DMS79 treated with DMSO at 0.1 percent for 48 hours (cell line): ENCODE measurements around the gene OSCAR.
"Not testable (repeated sequence)": the region's sequence is repeated elsewhere in the genome, so short reads cannot be mapped to it uniquely, and the experiment has no call there.

Source experiments
- DNase-seq: peaks from one replicate; lab custom pipeline; 2025; lab: John Stamatoyannopoulos, UW

OSCAR gene

DNA sequence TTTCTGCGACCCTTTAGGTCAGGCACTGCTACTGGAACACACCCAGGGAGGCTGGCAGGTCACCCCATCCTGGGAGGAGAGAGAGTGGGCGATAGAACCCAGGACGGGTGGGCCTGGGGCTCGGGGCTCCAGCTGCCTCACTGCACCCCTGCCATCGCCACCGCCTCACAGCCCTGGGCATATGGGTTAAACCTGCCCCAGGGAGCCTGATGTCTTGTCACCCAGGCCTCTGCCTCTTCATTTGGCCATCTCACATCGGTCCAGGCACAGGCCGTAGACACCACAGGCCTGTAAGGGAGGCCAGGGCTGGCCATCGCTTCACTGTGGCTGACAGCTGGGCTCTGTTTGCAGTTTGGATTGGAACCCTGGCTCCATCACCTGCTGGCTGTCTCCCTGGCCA is 25.1 kb upstream of the OSCAR start:
- no peak for DNase-seq

DNA sequence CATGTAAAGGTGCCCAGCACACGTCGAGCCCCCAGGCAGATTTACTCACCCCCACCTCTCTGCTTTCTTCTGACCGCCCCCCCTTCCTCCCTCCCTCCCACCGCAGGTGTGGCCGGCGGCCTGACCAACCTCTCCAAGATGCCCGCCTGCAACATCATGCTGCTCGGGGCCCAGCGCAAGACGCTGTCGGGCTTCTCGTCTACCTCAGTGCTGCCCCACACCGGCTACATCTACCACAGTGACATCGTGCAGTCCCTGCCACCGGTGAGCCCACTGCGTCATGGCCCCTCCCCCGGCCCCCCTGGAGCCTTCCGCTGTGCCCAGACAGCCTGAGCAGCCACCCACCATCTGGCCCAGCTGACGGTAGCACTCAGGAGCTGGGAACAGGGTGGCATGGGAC is 23.8 kb upstream of the OSCAR start:
- no peak for DNase-seq

DNA sequence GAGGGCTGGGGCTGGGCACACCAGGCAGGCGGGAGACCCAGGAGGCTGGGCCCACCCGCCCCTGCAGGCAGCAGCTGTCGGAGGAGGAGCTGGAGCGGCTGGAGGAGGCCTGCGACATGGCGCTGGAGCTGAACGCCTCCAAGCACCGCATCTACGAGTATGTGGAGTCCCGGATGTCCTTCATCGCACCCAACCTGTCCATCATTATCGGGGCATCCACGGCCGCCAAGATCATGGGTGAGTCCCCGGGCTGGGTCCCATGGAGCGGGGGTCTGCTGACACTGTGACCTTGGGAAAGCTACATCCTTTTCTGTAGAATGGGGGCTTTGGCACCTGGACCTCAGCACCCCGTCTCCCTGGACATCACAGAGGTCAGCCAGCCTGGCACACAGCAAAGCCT is 23.1 kb upstream of the OSCAR start:
- no peak for DNase-seq

DNA sequence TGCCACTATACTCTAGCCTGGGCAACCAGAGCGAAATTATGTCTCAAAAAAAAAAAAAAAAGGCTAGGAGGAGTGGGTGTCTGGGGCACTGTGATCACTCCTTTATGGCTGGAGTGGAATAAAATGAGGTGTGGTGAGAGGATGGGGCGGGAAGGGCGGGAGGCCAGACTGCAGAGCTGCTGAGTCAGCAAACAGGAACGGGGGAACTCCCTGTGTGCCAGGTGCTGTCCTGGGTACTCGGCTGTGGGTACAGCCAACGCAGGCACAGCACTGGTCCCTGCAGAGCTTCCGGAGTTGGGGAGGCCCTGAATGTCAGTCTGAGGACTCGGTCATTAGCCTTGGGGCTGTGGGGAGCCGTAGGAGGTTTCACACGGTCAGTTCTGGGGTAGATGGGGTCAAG is 20.7 kb upstream of the OSCAR start:
- DNase-seq, result no peak

DNA sequence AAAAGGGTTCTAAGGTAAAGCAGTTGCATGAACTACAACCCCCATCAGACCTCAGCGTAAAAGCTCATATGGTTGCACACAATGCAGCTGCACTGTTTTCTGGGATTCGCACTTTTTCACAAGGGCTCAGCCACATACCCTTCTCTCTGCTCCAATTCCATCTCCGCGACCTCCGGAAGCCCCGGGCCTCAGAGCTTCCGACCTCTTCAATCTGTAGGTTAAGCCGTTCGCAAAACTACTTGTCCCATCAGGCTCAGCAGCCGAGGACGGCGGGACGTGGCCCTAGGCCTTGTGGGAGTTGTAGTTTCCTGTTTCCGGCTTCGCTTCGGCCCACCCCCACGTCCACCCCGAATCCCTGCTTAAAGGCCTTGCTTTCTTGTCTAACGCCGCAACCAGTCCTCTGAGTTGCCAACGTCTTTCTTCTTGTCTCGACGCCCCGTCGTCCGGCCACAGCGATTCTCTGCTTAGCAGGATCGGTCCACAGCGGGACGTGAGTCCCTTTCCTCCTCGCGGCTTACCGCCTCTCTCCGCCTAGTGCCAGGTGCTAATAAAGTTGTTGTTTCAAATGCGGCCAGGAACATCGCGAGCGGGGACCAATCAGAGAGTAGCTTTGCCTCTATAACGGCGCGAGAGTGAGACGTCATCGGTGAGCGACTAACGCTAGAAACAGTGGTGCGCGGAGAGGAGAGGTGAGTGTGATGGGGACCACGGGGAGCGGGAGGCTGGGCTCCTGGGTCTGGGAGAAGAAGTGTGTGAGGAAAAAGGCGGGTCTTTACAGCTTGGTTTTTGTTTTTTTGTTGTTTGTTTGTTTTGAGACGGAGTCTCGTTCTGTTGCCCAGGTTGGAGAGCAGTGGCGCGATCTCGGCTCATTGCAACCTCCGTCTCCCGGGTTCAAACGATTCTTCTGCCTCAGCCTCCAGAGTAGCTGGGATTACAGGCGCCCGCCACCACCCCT is 14.8 kb upstream of the OSCAR start, which contains the start of the genes PRPF31 and TFPT:
Gene PRPF31 (plus strand): TSS at position 646 of the 955 bp plus-strand sequence. CDS start 2,525 bp downstream, outside the sequence.
Gene TFPT (minus strand): TSS at position 549 of the 955 bp plus-strand sequence. CDS start 388 bp downstream, at position 161.
- DNase-seq, result peak; percentile 96

DNA sequence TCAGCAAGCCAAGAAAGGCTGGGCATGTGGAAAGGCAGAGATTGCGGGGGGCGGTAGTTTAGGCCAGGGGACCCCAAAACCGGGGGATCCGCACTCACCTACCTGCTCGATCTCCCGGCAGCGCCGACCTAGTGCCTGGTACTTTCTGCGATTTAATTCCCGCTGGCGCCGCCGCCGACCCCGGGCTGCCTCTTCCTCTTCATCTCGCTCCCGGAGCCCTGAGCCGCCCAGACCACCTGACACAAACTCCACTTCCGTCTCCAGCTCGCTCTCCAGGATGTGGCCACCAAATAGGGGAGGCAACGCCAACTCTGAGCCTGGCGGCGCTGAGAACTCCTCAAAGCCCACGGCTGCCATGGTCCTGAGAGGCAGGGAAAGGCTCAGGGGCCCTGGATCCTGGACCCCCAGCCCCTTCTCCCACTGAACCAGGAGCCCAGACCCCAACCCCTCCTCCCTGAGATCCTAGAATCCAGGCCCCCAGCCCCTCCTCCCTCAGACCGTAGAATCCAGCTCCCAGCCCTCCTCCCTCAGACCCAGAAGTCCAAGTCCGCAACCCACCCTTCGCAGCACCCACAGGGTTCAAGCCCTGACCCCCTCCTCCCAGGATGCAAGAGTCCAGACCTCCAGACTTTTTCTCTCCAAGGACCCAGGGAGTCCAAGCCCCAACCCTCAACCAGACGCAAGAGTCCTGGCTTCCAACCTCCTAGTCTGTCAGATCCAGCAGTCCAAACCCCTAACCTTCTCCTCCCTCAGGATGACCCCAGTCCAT is 13.9 kb upstream of the OSCAR start:
- DNase-seq, result peak; percentile 10

DNA sequence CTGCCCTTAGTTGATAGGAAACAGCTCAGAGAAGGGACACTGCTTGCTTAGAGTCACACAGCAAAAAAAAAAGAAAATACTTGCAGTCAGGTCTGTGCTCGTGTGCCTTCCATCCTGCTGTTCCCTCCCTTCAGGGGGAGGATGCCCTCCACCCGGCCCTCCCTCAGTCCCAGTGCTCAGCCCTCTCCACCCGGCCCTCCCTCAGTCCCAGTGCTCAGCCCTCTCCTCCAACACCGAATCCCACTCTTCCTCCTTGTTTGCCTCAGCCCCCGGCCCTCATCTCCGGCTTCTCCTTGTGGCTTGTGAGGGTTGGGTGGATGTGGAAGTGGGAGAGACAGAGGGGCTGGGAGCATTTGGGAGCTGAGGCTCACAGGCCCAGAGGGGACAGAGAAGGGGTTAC is 9.0 kb upstream of the OSCAR start:
- no peak for DNase-seq

DNA sequence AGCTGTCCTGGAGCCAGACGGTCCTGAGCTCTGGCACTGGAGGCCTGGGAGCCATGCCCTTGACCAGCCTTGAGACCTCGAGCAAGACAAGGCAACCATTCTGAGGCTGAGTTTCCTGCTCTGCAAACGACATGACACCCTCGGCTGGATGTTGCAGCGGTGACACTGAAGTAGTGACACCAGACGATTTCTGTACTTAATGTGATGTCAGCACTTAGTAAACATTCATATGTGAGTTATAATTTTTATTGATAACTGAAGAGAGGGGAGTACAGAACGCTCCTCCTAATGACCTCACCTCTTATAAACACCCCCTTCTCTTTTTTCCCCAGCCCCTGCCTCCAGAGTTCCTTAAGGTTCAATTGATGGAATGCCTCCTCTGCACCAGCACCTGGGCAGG is 7.9 kb upstream of the OSCAR start:
- no peak for DNase-seq

DNA sequence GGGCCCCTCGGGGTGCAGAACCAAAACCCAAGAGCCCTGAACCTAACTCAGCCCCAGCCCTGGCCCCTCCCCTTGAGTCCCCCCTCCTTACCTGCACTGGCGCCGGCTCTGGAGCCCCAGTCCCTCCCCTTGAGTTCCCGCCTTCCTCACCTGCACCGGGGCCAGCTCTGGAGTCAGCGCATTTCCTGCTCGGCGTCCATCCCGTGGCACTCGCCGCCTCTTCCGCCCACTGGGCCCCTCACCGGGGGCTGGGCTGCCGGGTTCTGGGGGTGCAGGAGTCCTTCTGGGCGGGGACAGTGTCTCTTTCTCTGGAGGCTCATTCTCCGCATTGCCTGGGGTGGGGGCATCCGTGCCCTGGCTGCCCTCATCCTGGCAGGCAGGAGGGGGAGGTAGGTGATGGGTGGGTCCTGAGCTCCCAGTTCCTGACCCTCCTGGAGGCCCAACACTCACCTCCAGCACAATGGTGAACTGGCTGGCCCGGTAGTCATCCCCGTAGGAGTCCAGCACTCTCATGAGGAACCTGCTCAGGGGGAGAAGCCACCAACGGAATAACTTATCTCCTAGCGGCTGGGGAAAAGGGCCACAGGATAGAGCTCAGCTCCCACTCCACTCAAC is 7.4 kb upstream of the OSCAR start:
- no peak for DNase-seq

DNA sequence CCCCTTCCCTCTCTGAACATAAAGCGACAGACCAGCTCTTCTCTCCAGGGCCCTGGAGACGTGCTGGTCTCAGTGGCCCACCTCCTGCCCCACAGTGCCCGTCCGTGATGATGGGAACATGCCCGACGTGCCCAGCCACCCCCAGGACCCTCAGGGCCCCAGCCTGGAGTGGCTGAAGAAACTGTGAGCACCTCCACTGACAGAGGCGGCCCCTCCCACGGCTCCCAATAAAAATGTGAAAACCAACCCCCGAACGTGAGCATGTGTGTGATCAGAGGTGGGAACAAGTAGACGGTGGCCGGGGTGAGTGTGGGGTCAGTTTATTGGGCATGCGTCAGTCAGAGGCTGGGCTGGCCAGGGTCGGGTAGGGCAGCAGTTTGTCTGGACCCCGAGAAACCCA is 6.1 kb upstream of the OSCAR start:
- no peak for DNase-seq

DNA sequence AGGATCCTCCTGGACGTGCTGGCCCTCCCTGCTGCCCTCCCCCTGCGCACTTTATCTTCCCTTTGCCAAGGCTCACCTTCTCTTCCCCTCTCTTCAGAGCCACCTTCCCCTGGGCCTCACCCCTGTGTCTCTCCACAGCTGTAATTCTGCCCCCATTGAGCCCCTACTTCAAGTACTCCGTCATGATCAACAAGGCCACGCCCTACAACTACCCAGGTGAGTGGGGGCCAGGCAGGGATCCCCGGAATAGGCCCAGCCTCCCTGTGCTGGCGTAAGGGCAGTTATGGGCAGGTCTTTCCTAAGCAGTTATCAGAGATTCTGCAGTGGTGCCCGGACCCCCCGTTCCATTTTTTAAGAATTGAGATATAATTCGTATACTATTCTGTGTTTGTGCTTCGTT is 5.2 kb upstream of the OSCAR start:
- DNase-seq, result no peak

DNA sequence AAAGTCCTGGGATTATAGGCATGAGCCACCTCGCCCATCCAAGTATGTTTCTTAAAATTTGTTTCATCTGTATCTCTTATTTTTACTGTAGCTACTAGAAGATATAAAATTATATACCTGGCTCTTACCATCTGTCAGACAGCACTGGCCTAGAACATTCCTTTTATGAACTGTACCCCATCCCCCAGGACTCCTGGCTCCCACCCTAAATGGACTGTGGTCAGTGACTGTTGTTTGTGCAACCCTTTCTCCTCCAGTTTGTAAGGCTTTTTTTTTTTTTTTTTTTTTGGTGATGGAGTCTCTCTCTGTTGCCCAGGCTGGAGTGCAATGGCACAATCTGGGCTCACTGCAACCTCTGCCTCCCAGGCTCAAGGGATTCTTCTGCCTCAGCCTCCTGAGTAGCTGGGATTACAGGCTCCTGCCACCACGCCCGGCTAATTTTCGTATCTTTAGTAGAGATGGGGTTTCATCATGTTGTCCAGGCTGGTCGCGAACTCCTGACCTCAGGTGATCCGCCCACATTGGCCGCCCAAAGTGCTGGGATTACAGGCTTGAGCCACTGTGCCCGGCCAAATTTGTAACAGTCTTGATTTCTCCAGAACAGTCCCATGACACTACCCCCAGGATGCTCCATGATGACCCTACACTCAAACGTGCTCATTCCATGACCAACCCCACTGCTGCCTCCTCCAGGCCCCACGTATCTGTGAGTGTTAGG is 4.6 kb upstream of the OSCAR start:
- no peak for DNase-seq

DNA sequence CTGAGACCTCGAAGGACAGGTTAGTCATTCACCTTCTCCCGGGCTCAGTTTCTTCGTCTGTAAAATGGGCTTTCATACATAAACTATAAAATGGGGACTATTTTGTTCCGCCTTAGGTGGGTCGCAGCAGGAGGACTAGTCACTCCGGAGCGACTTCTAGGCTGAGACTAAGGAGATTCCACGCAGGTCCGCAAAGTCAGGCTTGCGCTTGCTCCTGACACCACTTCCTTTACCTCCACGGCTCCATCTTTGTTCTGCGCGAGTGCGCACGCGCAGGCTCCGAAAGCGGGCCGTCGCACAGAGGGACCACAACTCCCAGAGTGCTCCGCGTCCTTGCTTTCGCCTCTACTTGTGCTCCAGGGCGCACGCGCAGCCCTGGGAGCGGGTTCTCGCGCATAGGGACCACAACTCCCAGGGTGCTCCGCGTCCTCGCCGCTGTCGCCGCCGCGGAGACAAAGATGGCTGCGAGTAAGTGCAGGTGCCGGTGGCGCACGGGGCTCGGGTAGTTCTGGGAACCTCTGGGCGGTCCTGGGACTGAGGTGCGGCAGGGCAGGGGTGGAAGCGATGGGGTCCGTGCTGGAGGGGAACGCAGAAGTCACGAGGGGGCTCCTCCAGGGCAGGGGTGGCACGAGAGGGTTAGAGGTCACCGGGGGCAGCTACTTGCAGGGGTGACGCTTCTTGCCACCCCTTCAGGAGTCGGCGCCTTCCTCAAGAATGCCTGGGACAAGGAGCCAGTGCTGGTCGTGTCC is 2.0 kb upstream of the OSCAR start, which contains the start of gene NDUFA3:
Gene NDUFA3 (plus strand): TSS at position 435 of the 749 bp plus-strand sequence. CDS start 24 bp downstream, at position 459.
- peak; percentile 92 for DNase-seq

DNA sequence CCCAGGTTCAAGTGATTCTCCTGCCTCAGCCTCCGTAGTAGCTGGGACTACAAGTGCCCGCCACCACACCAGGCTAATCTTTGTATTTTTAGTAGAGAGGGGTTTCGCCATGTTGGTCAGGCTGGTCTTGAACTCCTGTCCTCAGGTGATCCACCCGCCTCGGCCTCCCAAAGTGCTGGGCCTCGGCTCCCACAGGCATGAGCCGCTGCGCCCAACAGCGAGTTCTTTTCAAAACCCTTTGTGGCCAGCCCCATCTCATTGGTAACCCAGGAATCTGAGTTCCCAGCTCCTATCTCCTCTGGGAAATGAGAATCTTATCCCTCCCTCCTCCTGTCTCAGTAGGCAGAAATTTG is 724 bp downstream of the OSCAR start:
- DNase-seq, result not testable (repeated sequence)

DNA sequence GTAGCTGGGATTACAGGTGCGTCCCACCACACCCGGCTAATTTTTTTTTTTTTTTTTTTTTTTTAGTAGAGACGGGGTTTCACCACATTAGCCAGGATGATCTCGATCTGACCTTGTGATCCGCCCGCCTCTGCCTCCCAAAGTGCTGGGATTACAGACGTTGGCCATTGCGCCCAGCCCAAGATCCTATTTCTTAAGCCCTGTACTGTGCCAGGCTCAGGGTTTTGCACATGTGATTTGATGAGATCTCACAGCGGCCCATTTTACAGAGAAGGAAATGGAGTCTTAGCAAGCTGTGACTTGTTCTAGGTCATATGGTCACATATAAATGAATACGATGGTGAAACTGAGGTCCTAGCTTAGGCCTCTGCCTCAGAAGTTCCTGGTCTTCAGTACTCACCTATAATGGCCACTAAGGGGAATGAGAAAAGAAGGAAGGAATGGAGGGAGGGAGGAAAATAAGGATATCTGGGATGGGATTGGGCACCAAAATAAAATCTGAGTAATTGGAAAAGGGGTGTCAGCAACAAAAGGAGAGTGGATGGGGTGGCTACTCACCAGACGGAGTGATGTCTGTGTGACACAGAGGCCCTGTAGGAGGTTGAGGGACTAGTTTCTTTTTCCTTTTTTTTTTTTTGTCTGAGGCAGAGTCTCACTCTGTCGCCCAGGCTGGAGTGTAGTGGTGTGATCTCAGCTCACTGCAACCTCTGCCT is 1.3 kb downstream of the OSCAR start:
- no peak for DNase-seq

DNA sequence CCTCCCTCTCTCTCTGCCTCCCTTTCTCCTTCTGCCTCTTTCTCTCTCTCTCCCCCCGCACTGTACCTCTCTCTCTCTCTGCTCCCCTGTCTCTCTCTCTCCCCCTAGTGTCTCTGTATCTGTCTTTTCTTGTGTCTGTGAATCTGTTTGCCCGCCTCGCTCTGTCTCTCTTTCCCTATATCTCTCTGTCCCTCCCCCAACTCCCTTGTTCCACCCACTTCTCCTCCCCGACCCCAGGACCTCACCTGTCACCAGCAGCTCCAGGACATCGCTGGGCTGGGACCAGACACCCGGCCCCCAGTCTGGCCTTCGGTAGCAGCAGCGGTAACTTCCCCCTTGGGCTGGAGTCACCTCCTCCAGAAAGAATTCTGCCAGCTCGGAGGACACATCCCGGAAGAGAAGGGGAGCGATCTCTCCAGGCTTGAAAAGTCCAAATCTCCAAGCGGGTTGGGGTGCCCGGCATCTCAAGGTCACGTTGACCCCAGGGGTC is 3.9 kb downstream of the OSCAR start:
- DNase-seq, result no peak

DNA sequence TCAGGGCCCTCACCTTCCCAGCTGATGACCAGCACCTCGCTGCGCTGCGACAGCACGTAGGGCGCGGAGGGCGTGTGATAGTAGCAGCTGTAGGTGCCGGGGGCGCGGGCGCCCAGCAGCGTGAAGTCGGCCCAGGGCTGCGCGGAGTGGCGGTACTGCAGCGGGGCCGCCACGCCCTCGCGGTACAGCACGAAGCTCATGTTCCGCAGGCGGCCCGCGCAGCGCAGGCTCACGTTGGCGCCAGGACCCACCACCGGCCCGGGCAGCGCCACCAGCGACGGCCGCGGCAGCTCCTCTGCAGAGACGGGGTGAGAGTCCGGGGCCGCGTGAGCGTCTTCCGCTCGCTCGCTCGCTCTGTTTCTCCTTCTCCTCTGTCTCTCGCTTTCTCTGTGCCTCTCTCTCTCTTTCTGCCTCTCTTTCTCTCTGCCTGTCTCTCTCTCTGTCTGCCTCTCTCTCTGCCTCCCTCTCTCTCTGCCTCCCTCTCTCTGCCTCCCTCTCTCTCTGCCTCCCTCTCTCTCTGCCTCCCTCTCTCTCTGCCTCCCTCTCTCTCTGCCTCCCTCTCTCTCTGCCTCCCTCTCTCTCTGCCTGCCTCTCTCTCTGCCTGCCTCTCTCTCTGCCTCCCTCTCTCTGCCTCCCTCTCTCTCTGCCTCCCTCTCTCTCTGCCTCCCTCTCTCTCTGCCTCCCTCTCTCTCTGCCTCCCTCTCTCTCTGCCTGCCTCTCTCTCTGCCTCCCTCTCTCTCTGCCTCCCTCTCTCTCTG is 4.6 kb downstream of the OSCAR start:
- DNase-seq, result peak; percentile 16

DNA sequence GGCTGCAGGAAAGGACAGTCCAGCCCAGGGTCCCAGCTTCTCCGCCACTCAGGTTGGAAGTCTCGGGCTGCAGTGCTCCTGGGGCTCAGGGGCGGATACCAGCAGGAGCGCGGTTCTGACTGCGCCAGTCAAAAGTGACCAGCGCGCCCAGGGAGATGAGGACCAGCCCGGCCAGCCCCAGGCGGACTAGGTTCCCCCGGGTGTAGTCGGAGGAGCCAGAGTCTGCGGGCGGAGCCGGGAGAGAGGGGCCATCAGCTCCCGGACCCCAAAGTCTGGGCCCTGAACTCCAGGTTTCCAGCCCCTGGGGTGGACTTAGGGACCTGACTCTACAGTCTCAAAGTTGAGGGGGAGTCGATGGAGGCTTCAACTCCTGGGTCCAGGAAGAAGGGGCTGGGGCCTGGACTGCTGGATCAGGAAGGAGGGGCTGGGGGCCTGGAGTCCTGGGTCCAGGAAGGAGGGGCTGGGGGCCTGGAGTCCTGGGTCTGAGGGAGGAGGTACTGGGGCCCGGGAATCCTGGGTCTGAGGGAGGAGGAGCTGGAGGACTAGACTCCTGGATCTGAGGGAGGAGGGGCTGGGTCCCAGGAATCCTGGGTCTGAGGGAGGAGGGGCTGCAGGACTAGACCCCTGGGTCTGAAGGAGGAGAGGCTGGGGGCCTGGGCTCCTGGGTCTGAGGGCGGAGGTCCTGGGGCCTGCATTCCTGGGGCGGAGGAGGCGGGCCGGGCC is 5.3 kb downstream of the OSCAR start:
- no peak for DNase-seq
